ENCODE results near the gene WDR1.

Gene WDR1

GRCh38 chr4:10124167-10124930, 7.8 kb upstream of the WDR1 start:
- TF ChIP-seq Cebpa-rat (IDR thresholded peaks at IDR 0.05), result no peak
- Histone ChIP-seq H3K27ac (peak overlapping the region in 9 of 11 experiments; percentile 15 to 61 (median 54); a peak in 16 of 22 replicates), H4K20me1 (no peaks in the 10 kb centered on the region), H3K27me3 (no peaks in the 10 kb centered on the region), H3K9ac (peak overlapping the region in 8 of 11 experiments; percentile 9 to 38 (median 27); a peak in 9 of 22 replicates), H3K4me3 (peak overlapping the region in 3 of 10 experiments; percentile 20 to 29 (median 25); a peak in 2 of 20 replicates), H3K36me3 (no peaks in the 10 kb centered on the region), H3K4me1 (peaks cover 44 to 63% (median 59%) of the 10 kb centered on the region in 10 experiments), H3K4me2 (peak overlapping the region; percentile 63 to 98 (median 92)), H3K9me3 (replicated peaks in 1 of 11) (peaks cover 0 to 24% (median 18%) of the 10 kb centered on the region in 11 experiments; a peak in 15 of 22 replicates)

- H3K4me1 ChIP-seq, result peaks cover 50 to 71% (median 68%) of the 10 kb centered on the region in 10 experiments
- peak overlapping the region in 3 of 10 experiments; percentile 20 to 29 (median 25); a peak in 3 of 20 replicates for H3K4me3 ChIP-seq
- no peaks in the 10 kb centered on the region for H3K36me3 ChIP-seq
- TF ChIP-seq Cebpa-rat (IDR thresholded peaks at IDR 0.05), result no peak
- peak overlapping the region in 8 of 11 experiments; percentile 9 to 38 (median 27); a peak in 8 of 22 replicates for H3K9ac ChIP-seq
- peaks cover 0 to 24% (median 18%) of the 10 kb centered on the region in 11 experiments; a peak in 15 of 22 replicates for H3K9me3 ChIP-seq (replicated peaks in 1 of 11)
- H4K20me1 ChIP-seq, result no peaks in the 10 kb centered on the region
- H3K27ac ChIP-seq, result peak overlapping the region in 9 of 11 experiments; percentile 18 to 61 (median 54); a peak in 15 of 22 replicates
- peak overlapping the region; percentile 63 to 98 (median 92) for H3K4me2 ChIP-seq
- H3K27me3 ChIP-seq, result no peaks in the 10 kb centered on the region
Measured at GRCh38 chr4:10123227-10124101, 6.9 kb upstream of the WDR1 start.

GRCh38 chr4:10122236-10122932, 5.8 kb upstream of the WDR1 start:
- peak overlapping the region in 10 of 11 experiments; percentile 63 to 98 (median 92); a peak in 19 of 22 replicates for H3K4me2 ChIP-seq
- no peak for TF ChIP-seq Cebpa-rat (IDR thresholded peaks at IDR 0.05)

GRCh38 chr4:10121568-10122208, 5.1 kb upstream of the WDR1 start:
- H3K4me1 ChIP-seq, result peaks cover 61 to 85% (median 81%) of the 10 kb centered on the region in 10 experiments
- H3K9me3 ChIP-seq (replicated peaks in 1 of 11), result peaks cover 0 to 15% (median 9%) of the 10 kb centered on the region in 11 experiments; a peak in 15 of 22 replicates
- H3K4me2 ChIP-seq, result peak overlapping the region; percentile 24 to 98 (median 92)
- H3K27ac ChIP-seq, result peak overlapping the region in 7 of 11 experiments; percentile 7 to 49 (median 39); a peak in 13 of 22 replicates
- H4K20me1 ChIP-seq, result no peaks in the 10 kb centered on the region
- H3K27me3 ChIP-seq, result no peaks in the 10 kb centered on the region
- H3K4me3 ChIP-seq, result no peak overlapping the region
- peak overlapping the region in 6 of 11 experiments; percentile 11 to 33 (median 20); a peak in 7 of 22 replicates for H3K9ac ChIP-seq
- no peak for TF ChIP-seq Cebpa-rat (IDR thresholded peaks at IDR 0.05)
- H3K36me3 ChIP-seq, result no peaks in the 10 kb centered on the region

More at GRCh38 chr4:10122236-10122932, 5.8 kb upstream of the WDR1 start:
- H3K4me1 ChIP-seq, result peaks cover 59 to 82% (median 79%) of the 10 kb centered on the region in 10 experiments
- H3K9me3 ChIP-seq (replicated peaks in 1 of 11), result peaks cover 0 to 22% (median 15%) of the 10 kb centered on the region in 11 experiments; a peak in 15 of 22 replicates
- H3K27me3 ChIP-seq, result no peaks in the 10 kb centered on the region
- H3K27ac ChIP-seq, result peak overlapping the region in 4 of 11 experiments; percentile 2 to 61 (median 54); a peak in 4 of 22 replicates
- no peak overlapping the region for H3K9ac ChIP-seq
- H3K36me3 ChIP-seq, result no peaks in the 10 kb centered on the region
- no peak overlapping the region for H3K4me3 ChIP-seq
- H4K20me1 ChIP-seq, result no peaks in the 10 kb centered on the region

- Histone ChIP-seq H3K4me3 (no peak overlapping the region), H4K20me1 (peaks cover 0 to 3% (median 2%) of the 10 kb centered on the region in 11 experiments; a peak in 15 of 22 replicates), H3K27me3 (no peaks in the 10 kb centered on the region), H3K27ac (peak overlapping the region in 7 of 11 experiments; percentile 7 to 49 (median 39); a peak in 13 of 22 replicates), H3K4me1 (peaks cover 61 to 85% (median 81%) of the 10 kb centered on the region in 10 experiments), H3K36me3 (no peaks in the 10 kb centered on the region), H3K9me3 (replicated peaks in 1 of 11) (peaks cover 0 to 9% (median 2%) of the 10 kb centered on the region in 11 experiments; a peak in 12 of 22 replicates), H3K9ac (peak overlapping the region in 7 of 11 experiments; percentile 11 to 37 (median 24); a peak in 8 of 22 replicates), H3K4me2 (peak overlapping the region; percentile 24 to 98 (median 92))
- no peak for TF ChIP-seq Cebpa-rat (IDR thresholded peaks at IDR 0.05)
Measured at GRCh38 chr4:10120943-10121567, 4.5 kb upstream of the WDR1 start.

GRCh38 chr4:10119773-10120172, 3.2 kb upstream of the WDR1 start:
- H3K4me1 ChIP-seq, result peaks cover 61 to 89% (median 86%) of the 10 kb centered on the region in 10 experiments
- peaks cover 7 to 13% (median 10%) of the 10 kb centered on the region in 11 experiments; a peak in 21 of 22 replicates for H3K36me3 ChIP-seq
- H3K4me3 ChIP-seq, result no peak overlapping the region
- H3K9ac ChIP-seq, result no peak overlapping the region
- no peaks in the 10 kb centered on the region for H3K9me3 ChIP-seq (replicated peaks in 1 of 11)
- H3K4me2 ChIP-seq, result peak overlapping the region in 9 of 11 experiments; percentile 85 to 98 (median 93); a peak in 17 of 22 replicates
- H4K20me1 ChIP-seq, result peaks cover 11 to 16% (median 15%) of the 10 kb centered on the region in 11 experiments
- TF ChIP-seq Cebpa-rat (IDR thresholded peaks at IDR 0.05), result no peak
- H3K27ac ChIP-seq, result no peak overlapping the region
- no peaks in the 10 kb centered on the region for H3K27me3 ChIP-seq

- Histone ChIP-seq H3K27ac (peak overlapping the region in 2 of 11 experiments; percentile 99; a peak in 2 of 22 replicates), H3K36me3 (peaks cover 12 to 18% (median 15%) of the 10 kb centered on the region in 11 experiments), H3K4me1 (peaks cover 61 to 89% (median 86%) of the 10 kb centered on the region in 10 experiments), H3K9me3 (replicated peaks in 1 of 11) (no peaks in the 10 kb centered on the region), H3K4me3 (no peak overlapping the region), H3K9ac (no peak overlapping the region), H4K20me1 (peaks cover 16 to 21% (median 20%) of the 10 kb centered on the region in 11 experiments), H3K27me3 (no peaks in the 10 kb centered on the region), H3K4me2 (peak overlapping the region; percentile 85 to 98 (median 93); a peak in 20 of 22 replicates)
- TF ChIP-seq Cebpa-rat (IDR thresholded peaks at IDR 0.05), result no peak
Measured at GRCh38 chr4:10119278-10119677, 2.7 kb upstream of the WDR1 start.

Measured in BLaER1 treated with 17β-estradiol and CSF1 and Interleukin-3, amounts not matched to agents 10 nM and 100 nM (cell line).